Fibroblast of skin of right biceps (primary cell): ENCODE results near the gene GDF9.
"Not testable (repeated sequence)": the region's sequence is repeated elsewhere in the genome, so short reads cannot be mapped to it uniquely, and the experiment has no call there.

Experiments
- DNase-seq: peaks from one replicate; pipeline ENCODE4 v3.0.0-alpha.2; 2013

GDF9 gene

DNA sequence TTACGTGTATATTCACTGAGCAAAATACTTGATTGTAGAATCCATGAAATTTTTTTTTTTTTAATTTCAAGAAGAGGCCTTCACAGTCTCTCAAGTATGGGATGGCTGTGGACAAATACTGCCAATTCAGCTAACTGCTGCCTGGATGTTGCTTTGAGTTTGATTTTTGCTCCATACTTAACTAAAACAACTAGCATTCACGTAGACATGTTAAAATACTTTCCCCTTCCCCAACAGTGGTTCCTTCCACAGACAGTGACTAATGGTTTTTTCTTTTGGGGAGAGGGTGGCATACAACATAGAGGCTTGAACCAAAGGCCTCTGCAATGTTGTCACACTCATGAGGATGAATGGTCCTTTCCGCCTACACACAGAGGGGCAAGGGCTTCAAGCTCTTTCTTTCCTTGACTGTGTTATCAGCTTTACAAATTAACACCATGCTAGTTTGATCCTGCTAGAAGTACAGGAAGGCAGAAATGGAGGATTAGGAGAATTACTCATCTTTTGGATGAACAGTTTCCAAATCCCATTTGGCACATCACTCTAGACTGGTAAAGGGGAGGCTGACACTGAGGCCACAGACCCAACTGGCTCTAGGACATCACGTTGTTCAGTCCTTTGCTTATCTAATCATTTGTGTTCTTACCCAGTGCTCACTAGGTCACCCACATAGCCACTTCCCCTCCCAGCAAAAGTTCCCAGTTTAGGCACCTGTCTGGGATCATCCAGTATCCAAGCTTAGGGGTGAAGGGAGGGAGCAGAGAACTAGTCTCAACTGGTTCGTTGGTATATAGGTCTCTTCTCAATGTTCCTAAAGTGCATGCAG lies 5.4 kb upstream of the GDF9 start:
- no peak for DNase-seq

DNA sequence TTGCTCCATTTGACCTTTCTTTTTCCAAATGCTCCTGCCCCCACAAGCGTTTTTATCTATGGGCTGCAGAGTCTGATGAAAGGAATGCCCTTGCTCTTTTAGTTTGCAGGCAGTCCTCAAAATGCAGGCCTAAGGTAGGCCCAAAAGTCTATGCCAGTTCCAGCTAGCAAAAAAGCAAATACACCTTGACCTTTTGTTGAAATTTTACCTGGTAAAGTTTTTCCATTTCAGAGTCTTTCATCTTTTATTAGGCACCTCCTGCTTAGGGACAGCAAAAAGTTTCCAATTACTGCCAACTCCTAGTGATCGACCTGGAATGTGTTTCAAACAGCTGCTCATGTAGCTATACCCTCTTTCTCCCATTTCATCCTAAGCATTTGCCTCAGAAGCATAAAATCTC lies 4.5 kb upstream of the GDF9 start:
- no peak for DNase-seq

GRCh38 chr5:132868754-132869153 lies 2.5 kb upstream of the GDF9 start:
- no peak for DNase-seq

DNA sequence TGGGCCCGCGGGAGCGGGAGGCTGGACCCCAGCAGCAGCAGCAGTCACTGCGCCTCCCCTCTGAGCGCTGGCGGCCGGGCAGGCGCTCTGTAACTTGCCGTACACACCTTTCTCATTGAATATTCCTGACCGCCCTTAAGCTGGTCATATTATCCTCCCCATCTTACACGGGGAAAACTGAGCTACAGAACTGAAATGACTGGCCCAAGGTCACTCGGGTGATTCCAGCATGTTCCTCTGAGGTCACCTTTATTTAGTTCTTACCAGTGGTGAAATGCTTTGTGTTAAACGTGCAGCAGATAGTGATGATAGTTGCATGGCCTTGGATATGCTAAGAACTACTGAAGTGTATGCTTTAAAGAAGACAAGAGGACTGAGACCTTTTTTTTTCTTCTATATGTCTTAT lies 780 bp upstream of the GDF9 start:
- no peak for DNase-seq

- no peak for DNase-seq
Observed at GRCh38 chr5:132865668-132866341, 464 bp downstream of the GDF9 start.

DNA sequence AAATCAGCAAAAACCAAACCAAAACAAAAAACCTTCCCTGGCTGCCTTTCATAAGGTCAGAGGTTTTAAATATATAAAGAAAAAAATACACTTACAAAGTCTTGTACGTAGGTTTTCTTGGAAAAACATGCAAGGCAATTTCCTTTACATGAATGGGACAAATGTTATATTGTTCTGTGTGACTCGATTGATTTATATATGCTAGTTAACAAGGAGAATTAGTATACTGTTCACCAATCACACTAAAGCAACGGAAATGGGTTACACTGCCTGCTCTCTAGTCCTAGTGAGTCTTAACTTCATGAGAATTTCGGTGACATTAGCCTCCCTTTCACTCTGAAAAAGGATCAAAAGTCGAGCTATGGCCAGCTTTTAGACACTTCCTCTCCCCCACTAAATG lies 5.5 kb downstream of the GDF9 start:
- DNase-seq, result no peak

DNA sequence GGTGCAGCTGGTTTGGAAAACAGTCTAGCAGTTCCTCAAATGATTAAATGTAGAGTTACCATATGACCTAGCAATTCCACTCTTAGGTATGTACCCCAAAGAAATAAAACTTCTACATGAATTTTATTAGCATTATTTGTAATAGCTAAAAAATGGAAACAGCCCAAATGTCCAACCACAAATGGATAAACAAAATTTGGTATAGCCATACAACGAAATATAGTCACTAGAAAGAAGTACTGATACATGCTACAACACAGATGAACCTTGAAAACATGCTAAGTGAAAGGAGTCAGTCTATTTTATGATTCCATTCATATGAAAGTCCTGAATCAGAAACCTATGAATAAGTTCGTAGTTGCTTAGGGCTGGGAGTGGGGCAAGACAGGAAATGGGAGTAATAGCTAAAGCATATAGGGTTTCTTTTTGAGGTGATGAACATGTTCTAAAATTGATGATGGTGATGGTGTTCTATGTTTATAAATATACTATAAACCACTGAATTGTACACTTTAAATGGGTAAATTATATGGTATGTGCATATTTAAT lies 6.3 kb downstream of the GDF9 start:
- no peak for DNase-seq

- no peak for DNase-seq
Observed at GRCh38 chr5:132856011-132856410, 10.3 kb downstream of the GDF9 start.

GRCh38 chr5:132854992-132855391 lies 11.3 kb downstream of the GDF9 start:
- DNase-seq, result not testable (repeated sequence)

GRCh38 chr5:132854301-132854700 lies 12.0 kb downstream of the GDF9 start:
- no peak for DNase-seq

DNA sequence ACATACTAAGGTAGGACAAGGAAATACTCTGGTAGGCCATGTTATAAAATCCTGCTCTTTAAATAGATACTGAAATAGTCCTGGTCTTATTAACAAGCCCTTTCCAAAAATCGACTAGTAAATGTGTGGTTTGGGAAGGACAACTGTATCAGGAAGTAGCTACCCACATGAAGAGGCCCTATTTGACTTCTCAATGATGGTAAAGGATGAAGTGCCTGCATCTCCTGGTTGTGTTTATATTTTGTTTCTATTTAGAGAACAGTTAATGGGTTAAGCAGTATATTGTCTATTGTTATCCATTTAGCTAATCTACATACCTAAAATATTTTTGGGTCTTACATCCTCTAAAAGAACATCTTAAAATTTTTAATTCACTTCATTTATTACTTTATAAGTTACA lies 12.5 kb downstream of the GDF9 start:
- no peak for DNase-seq

- DNase-seq, result no peak
Observed at GRCh38 chr5:132853323-132853722, 12.9 kb downstream of the GDF9 start.

GRCh38 chr5:132850066-132850465 lies 16.2 kb downstream of the GDF9 start:
- peak; percentile 58 for DNase-seq

DNA sequence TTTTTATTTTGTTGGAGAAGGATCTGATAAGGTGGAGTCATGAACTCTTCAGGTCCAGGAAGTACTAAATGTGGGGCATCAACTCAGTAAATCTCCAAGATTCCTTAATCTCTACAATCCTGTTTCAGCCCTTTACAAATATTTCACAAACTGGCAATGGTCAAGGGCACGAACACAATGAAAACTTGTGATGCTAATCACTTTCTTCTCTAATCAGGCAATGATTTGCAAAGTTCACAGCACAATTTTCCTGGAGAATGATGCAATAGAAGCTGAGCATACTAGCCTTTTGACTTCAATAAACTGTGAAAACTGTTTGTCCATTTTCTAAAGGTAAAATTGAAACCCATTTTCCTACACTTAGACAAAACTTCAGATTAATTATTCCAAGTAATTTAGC lies 16.9 kb downstream of the GDF9 start:
- DNase-seq, result no peak

GRCh38 chr5:132848270-132848669 lies 18.0 kb downstream of the GDF9 start:
- no peak for DNase-seq

DNA sequence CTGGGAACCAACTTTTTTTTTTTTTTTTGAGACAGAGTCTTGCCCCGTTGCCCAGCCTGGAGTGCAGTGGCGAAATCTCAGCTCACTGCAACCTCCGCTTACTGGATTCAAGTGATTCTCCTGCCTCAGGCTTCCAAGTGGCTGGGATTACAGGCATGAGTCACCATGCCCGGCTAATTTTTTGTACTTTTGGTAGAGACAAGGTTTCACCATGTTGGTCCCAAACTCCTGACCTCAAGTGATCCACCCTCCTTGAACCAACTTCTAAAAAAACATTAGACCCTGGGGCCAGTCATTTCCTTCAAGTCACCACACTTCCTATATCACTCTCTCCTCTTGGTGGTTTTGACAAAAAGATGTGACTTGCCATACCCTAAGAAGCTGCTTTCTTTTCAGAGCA lies 25.0 kb downstream of the GDF9 start:
- DNase-seq, result no peak

DNA sequence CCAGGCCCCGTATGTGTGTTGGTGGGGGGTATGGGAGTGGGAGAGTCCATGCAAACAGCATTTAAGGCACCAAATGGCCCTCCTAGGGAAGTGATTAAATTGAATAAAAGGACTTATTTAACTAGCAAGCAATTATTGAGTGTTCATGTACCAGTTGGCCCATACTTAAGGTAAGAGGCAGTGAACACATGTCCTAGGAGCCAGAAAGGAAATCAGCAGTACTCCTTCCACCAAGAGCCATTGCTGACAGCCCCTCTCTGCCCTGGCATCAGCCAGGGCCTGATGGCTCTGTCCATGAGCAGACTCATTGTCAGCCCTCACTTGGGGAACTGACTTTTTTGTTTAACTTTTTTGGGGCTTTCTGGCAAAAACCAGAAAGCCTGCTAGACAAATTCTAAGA lies 25.4 kb downstream of the GDF9 start:
- DNase-seq, result no peak

GRCh38 chr5:132840313-132840712 lies 26.0 kb downstream of the GDF9 start:
- DNase-seq, result no peak

GRCh38 chr5:132839426-132840301 lies 26.6 kb downstream of the GDF9 start:
- peak; percentile 46 for DNase-seq

GRCh38 chr5:132838516-132839282 lies 27.6 kb downstream of the GDF9 start:
- no peak for DNase-seq

GRCh38 chr5:132837868-132838267 lies 28.4 kb downstream of the GDF9 start:
- no peak for DNase-seq

DNA sequence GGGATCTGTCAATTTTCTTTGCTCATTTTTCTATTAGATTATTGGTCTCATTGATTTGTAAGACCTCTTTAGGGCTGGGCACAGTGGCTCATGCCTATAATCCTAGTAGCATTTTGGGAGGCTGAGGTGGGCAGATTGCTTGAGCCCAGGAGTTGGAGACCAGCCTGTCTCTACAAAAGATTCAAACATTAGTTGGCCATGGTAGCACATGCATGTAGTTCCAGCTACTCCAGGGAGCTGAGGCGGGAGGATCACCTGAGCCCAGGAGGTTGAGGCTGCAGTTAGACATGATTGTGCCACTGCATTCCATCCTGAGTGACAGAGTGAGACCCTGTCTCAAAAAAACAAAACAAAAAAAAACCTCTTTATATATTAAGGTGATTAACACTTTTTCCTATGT lies 29.4 kb downstream of the GDF9 start:
- no peak for DNase-seq
